Psoas muscle (tissue), 8 donors: ENCODE results near the gene ASPRV1. TPM values are rescaled to one million over a fixed set of nuclear protein-coding genes. Genes with fewer than 3 reads are reported as not detected.

Experiments used
- ATAC-seq, 4 donors: fragments of 200-7000 bp; cut with Tn5 transposase; one replicate each; pipeline ENCODE4 v1.9.1; 2020; ENCODE audit warnings: moderate library complexity in 3 of 4, mild to moderate bottlenecking in 2 of 4
- DNase-seq, 2 donors: peaks; one replicate each; pipeline ENCODE4 v3.0.0-alpha.2; 2020
- H3K27ac ChIP-seq: fragments of 200-600 bp; one replicate; pipeline ENCODE4 v1.8.0; 2022
- H3K27me3 ChIP-seq, 3 donors: fragments of 200-600 bp in 1 of 3; one replicate each; pipeline versions ENCODE4 v1.6.1 to v1.8.0; 2013 to 2022; ENCODE audit warnings: low read length in 2 of 3, mild to moderate bottlenecking in 2 of 3, moderate library complexity in 1 of 3; ENCODE audit not compliant: insufficient read depth in 3 of 3
- H3K36me3 ChIP-seq, 2 donors: fragments of 200-600 bp in 1 of 2; one replicate each; pipeline versions ENCODE4 v1.6.1 to v1.8.0; 2013 to 2022; ENCODE audit warnings: low read depth in 1 of 2, mild to moderate bottlenecking in 1 of 2, moderate library complexity in 1 of 2; ENCODE audit not compliant: insufficient read depth in 1 of 2
- H3K4me1 ChIP-seq: fragments of 200-600 bp; one replicate; pipeline ENCODE4 v1.8.0; 2022
- H3K4me3 ChIP-seq: fragments of 200-600 bp; one replicate; pipeline ENCODE4 v1.8.0; 2022; ENCODE audit warnings: mild to moderate bottlenecking
- H3K9me3 ChIP-seq: fragments of 200-600 bp; one replicate; pipeline ENCODE4 v1.8.0; 2022
- WGBS, 3 donors: extraction: QIAGEN DNeasy Blood & Tissue Kit; methylation state at CpG; one replicate each; pipeline versions ENCODE4 v1.1.6 to v1.1.7; 2013; 5-methylcytosine and 5-hydroxymethylcytosine counted together
- intact Hi-C, 2 donors: fragments of 100-400 bp; cut with DNase I; formaldehyde crosslinking; loops; one replicate each; pipeline versions ENCODE4 v1.11.0 to v1.14.2; 2022
- polyA plus RNA-seq, 3 donors: library from polyadenylated mRNA; stranded (reverse); fragments of 200-250 nt; gene quantifications; one replicate each; pipeline ENCODE4 v1.2.3, GENCODE V29; 2013
- total RNA-seq, 4 donors: library from RNA; stranded (reverse); fragmentation: NEBNext Ultra II Directional in 2 of 4; extraction: Animal tissue kit (Norgen Biotek cat#: 25700) in 2 of 4; gene quantifications; one replicate each; pipeline versions ENCODE4 v1.2.1 to v1.2.4, GENCODE V29; 2021 to 2023
- TF ChIP-seq, protein P1 (sequence below): fragments of 200-600 bp; IDR thresholded peaks from one replicate; pipeline ENCODE4 v1.8.0; 2022; ENCODE audit warnings: antibody characterized with exemption
- donor health status: healthy with polysubstance abuse.
- donor health status: DM: no; HTN: no; CAD: no; lungs with moderate emphysema.
- donor health status: Bipolar disorder and iron deficiency.
- donor health status: healthy.
- donor health status: DM: yes; HTN: yes; CAD: no.
- donor health status: DM: no; HTN: no; CAD: no.
- donor health status: DM: no; HTN: no; CAD: no.
- donor health status: DM: yes; HTN: yes; CAD: no.

ASPRV1 gene
- total and polyA plus RNA-seq, 7 donors = 0.20 to 1.8 (median 1.0) TPM

DNA sequence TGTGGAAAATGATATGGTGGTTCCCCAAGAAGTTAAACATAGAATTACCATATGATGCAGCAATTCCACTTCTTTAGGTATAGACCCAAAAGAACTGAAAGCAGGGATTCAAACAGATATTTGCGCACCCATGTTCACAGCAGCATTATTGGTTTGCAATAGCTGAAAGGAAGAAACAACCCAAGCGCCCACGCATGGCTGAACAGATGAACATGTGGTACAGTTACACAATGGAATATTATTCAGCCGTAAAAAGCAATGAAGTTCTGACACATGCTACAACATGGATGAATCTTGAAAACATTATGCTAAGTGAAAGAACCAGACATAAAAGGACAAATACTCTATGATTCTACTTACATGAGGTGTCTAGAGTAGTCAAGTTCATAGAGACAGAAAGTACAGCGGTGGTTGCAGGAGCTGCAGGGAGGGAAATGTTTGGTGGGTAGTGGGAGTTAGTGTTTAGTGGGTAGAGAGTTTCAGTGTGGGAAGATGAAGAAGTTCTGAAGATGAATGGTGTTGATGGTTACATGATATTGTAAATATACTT is 26.7 kb upstream of the ASPRV1 start:
- no peaks in the 10 kb centered on the region for H3K27me3 ChIP-seq
- TF ChIP-seq, protein P1, sequence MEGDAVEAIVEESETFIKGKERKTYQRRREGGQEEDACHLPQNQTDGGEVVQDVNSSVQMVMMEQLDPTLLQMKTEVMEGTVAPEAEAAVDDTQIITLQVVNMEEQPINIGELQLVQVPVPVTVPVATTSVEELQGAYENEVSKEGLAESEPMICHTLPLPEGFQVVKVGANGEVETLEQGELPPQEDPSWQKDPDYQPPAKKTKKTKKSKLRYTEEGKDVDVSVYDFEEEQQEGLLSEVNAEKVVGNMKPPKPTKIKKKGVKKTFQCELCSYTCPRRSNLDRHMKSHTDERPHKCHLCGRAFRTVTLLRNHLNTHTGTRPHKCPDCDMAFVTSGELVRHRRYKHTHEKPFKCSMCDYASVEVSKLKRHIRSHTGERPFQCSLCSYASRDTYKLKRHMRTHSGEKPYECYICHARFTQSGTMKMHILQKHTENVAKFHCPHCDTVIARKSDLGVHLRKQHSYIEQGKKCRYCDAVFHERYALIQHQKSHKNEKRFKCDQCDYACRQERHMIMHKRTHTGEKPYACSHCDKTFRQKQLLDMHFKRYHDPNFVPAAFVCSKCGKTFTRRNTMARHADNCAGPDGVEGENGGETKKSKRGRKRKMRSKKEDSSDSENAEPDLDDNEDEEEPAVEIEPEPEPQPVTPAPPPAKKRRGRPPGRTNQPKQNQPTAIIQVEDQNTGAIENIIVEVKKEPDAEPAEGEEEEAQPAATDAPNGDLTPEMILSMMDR = no peak
- DNase-seq (no peak), ATAC-seq (no peak)
- H3K27ac ChIP-seq = no peak overlapping the region
- no peaks in the 10 kb centered on the region for H3K4me1 ChIP-seq
- no peaks in the 10 kb centered on the region for H3K9me3 ChIP-seq
- no peak overlapping the region for H3K4me3 ChIP-seq
- 97 to 98% (median 97%) methylated on average over 5 of the region's 5 CpGs for WGBS, 3 donors
- intact Hi-C loops = no loop called here
- H3K36me3 ChIP-seq = peaks cover 0 to 4% of the 10 kb centered on the region in 2 donors

DNA sequence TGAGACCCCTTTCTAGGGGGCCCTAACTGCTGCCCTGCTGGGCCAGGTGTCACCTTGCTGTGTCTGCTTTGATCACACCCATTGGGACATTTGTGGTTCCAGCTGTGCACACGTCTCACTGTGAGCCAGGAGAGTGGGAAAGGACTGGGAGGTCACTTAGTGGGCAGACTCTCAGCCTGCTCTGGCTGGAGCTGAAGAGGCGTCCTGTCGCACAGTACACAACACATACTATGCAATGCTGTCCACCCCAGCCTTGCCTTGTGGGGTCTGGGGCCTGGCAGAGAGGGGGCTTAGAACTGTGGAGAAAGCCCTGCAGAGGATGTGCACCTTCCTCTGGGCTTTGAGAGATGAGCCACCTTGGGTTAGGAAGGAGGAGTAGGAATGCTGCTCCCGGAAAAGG is 25.3 kb upstream of the ASPRV1 start:
- Histone ChIP-seq H3K36me3 (no peaks in the 10 kb centered on the region), H3K4me1 (no peaks in the 10 kb centered on the region), H3K9me3 (no peaks in the 10 kb centered on the region), H3K27me3 (no peaks in the 10 kb centered on the region), H3K27ac (no peak overlapping the region), H3K4me3 (no peak overlapping the region)
- intact Hi-C loops = no loop called here
- TF ChIP-seq, protein P1 = no peak
- WGBS, 3 donors = 78 to 93% (median 84%) methylated on average over 4 of the region's 4 CpGs
- DNase-seq = no peak
- peak in 1 of 4 donors; percentile 9 for ATAC-seq

DNA sequence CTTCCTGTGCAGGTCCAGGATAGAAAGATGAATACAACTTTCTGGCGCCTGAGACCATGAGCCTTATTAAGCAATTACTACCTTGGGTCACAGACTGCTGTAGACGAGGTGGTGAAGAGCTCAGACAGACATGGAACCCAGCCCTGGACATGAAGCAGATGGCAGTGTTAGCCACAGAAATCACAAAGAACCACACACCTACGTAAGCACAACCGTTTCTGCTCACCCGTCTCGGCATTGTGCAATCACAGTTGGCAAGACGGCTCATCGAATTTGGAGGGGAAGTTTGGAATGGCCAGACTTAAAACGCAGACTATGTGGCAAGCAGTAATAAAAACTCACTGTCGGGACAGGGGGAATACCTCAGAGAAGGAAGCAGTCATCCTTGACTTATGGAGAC is 24.3 kb upstream of the ASPRV1 start:
- intact Hi-C loops = no loop called here
- 85 to 92% (median 88%) methylated on average over 10 of the region's 10 CpGs for WGBS, 3 donors
- ATAC-seq (peak in 1 of 4 donors; percentile 31), DNase-seq (peak; percentile 35 to 62)
- Histone ChIP-seq H3K27me3 (no peaks in the 10 kb centered on the region), H3K27ac (no peak overlapping the region), H3K9me3 (no peaks in the 10 kb centered on the region), H3K36me3 (no peaks in the 10 kb centered on the region), H3K4me3 (no peak overlapping the region), H3K4me1 (no peaks in the 10 kb centered on the region)
- TF ChIP-seq, protein P1 = no peak

DNA sequence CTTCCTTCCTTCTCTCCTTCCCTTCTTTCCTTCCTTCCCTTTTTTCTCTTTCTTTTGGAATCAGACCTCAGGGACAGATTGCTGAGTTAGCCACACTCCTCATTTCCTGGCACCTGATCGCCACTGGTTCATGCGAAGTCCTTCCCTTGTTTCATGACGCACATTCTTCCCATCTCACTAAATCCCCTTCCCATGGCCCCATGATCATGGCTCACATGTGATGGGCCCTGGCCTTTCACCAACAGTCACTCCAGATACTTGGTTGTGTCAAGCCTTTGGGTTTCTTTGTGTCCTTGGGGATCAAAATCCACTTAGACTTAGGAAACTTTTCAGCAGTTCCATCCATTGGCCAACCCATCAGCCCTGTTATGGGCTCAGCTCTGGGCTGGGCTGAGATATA is 23.8 kb upstream of the ASPRV1 start:
- no peak overlapping the region for H3K27ac ChIP-seq
- 95 to 96% (median 96%) methylated on average over 3 of the region's 3 CpGs for WGBS, 3 donors

More for the DNA sequence above, 23.8 kb upstream of the ASPRV1 start:
- H3K4me1 ChIP-seq = no peaks in the 10 kb centered on the region
- TF ChIP-seq, protein P1 = no peak
- intact Hi-C loops = no loop called here
- no peaks in the 10 kb centered on the region for H3K9me3 ChIP-seq
- H3K4me3 ChIP-seq = no peak overlapping the region
- no peaks in the 10 kb centered on the region for H3K36me3 ChIP-seq
- no peak for DNase-seq
- ATAC-seq = peak in 1 of 4 donors; percentile 12
- no peaks in the 10 kb centered on the region for H3K27me3 ChIP-seq
